Body of pancreas (tissue), 4 donors: ENCODE measurements around the gene SLC38A9. TPM values are rescaled to one million over a fixed set of nuclear protein-coding genes. Genes with fewer than 3 reads are reported as not detected.
"Not testable (repeated sequence)": the region's sequence is repeated elsewhere in the genome, so short reads cannot be mapped to it uniquely, and the experiment has no call there.

ENCODE experiments used
- ATAC-seq: fragments of 150-250 bp; one replicate; pipeline ENCODE4 v1.9.1; 2016
- DNase-seq, 4 donors: peaks; one replicate each; pipeline ENCODE4 v3.0.0-alpha.2; 2019
- H3K27ac ChIP-seq, 4 donors: fragments of 200-600 bp; sonication (generic); 1 replicate in 3 of 4; 2 replicates in 1 of 4; pipeline versions ENCODE4 v1.5.1 to v1.6.1; 2016 to 2019; ENCODE audit warnings: mild to moderate bottlenecking in 1 of 4, mixed read lengths in 1 of 4, moderate library complexity in 1 of 4
- H3K27me3 ChIP-seq, 2 donors: fragments of 200-600 bp; sonication (generic); one replicate each; pipeline ENCODE4 v1.6.0; 2016; ENCODE audit warnings: mild to moderate bottlenecking in 1 of 2
- H3K36me3 ChIP-seq, 2 donors: fragments of 200-600 bp; sonication (generic); replicated peaks in 1 of 2; 2 replicates each; pipeline ENCODE4 v1.5.1; 2016; ENCODE audit warnings: low read depth in 2 of 2; ENCODE audit not compliant: insufficient read depth in 1 of 2
- H3K4me1 ChIP-seq: fragments of 200-600 bp; sonication (generic); one replicate; pipeline ENCODE4 v1.6.0; 2016
- H3K4me3 ChIP-seq, 2 donors: fragments of 200-600 bp; sonication (generic); 1 replicate in 1 of 2; 2 replicates in 1 of 2; pipeline ENCODE4 v1.5.1; 2016 to 2019
- H3K9me3 ChIP-seq, 3 donors: fragments of 200-600 bp; sonication (generic); 1 replicate in 2 of 3; 2 replicates in 1 of 3; pipeline ENCODE4 v1.5.1; 2016
- POLR2A ChIP-seq, 3 donors: fragments of 450-650 bp; IDR thresholded peaks; one replicate each; pipeline ENCODE4 v1.6.1; 2016; ENCODE audit warnings: antibody characterized with exemption in 3 of 3, mild to moderate bottlenecking in 2 of 3
- WGBS, 2 donors: methylation state at CpG; one replicate each; pipeline ENCODE4 v1.1.5; 2017; 5-methylcytosine and 5-hydroxymethylcytosine counted together
- intact Hi-C: fragments of 100-400 bp; cut with DNase I; formaldehyde crosslinking; loops from one replicate; pipeline ENCODE4 v1.15.1; 2023
- total RNA-seq, 2 donors: library from RNA; depleted of rRNA; stranded (reverse); fragments of >200 nt; gene quantifications; one replicate each; pipeline ENCODE4 v1.1.0, GENCODE V29; 2016
- TF ChIP-seq, protein P1 (sequence below), 7 experiments: fragments of 450-650 bp in 4 of 7; fragments of 200-600 bp in 3 of 7; sonication (generic) in 3 of 7; IDR thresholded peaks; one replicate each; pipeline ENCODE4 v1.5.1; 2016 to 2019; ENCODE audit warnings: antibody characterized with exemption in 7 of 7

The SLC38A9 gene
- total RNA-seq, 2 donors from 2014 or later: 33.5 to 43.8 TPM

DNA sequence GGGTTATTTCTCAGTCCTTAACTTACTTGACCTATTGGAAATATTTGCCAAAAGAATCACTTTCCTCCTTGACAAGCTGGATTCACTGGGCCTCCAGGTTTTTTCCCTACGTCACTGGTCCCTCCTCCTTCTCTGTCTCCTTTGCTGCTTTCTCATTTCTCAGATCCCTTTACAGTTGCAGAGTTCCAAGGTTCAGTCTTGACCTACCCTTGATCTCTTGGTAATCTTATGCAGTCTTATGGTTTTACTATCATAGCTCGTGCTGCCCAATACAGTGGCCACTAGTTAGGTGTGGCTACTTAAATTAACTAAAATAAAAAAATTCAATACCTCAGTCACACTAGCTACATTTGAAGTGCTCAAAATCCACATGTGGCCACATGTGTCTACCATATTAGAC, 11.4 kb downstream of the SLC38A9 start:
- DNase-seq: no peak
- intact Hi-C loops: loop anchor here (10.0 kb wide), 1 partner anchor 356 kb away; no protein-coding TSS in a partner anchor
- Histone ChIP-seq H3K4me1 (no peaks in the 10 kb centered on the region), H3K4me3 (no peak overlapping the region), H3K27ac (no peak overlapping the region), H3K9me3 (no peaks in the 10 kb centered on the region), H3K36me3 (peaks cover 0 to 2% of the 10 kb centered on the region in 2 donors), H3K27me3 (no peaks in the 10 kb centered on the region)
- no peak for ATAC-seq
- WGBS, 2 donors: 84 to 95% methylated on average over 2 of the region's 2 CpGs
- no peak for TF ChIP-seq POLR2A (IDR thresholded peaks at IDR 0.05)
- TF ChIP-seq, protein P1, sequence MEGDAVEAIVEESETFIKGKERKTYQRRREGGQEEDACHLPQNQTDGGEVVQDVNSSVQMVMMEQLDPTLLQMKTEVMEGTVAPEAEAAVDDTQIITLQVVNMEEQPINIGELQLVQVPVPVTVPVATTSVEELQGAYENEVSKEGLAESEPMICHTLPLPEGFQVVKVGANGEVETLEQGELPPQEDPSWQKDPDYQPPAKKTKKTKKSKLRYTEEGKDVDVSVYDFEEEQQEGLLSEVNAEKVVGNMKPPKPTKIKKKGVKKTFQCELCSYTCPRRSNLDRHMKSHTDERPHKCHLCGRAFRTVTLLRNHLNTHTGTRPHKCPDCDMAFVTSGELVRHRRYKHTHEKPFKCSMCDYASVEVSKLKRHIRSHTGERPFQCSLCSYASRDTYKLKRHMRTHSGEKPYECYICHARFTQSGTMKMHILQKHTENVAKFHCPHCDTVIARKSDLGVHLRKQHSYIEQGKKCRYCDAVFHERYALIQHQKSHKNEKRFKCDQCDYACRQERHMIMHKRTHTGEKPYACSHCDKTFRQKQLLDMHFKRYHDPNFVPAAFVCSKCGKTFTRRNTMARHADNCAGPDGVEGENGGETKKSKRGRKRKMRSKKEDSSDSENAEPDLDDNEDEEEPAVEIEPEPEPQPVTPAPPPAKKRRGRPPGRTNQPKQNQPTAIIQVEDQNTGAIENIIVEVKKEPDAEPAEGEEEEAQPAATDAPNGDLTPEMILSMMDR (IDR thresholded peaks at IDR 0.05): no peak

DNA sequence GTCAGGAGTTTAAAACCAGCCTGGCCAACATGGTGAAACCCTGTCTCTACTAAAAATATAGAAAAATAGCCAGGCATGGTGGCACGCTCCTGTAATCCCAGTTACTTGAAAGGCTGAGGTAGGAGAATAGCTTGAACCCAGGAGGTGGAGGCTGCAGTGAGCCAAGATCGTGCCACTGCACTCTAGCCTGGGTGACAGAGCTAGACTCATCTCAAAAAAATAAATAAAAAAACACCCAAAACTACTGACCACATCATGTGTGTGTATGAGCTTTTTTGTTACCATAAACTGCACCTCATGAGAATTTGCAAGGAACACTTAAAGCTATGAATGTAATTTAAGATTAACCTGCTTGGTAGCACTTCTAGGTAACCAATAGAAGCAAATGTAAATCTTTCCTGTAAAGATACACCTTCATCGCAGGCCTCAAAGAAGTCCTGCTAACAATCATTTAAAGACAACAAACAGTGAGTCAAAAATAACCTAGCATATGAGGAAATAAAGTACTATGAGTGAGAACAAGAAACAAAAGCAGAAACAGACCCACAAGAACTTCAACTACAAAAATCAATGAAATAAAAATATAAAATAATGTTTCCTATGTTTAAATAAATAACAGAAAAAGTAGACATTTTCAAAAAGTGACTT, 13.0 kb downstream of the SLC38A9 start:
- Histone ChIP-seq H3K36me3 (peaks cover 0 to 3% of the 10 kb centered on the region in 2 donors), H3K27me3 (no peaks in the 10 kb centered on the region), H3K4me3 (no peak overlapping the region), H3K27ac (no peak overlapping the region), H3K4me1 (no peaks in the 10 kb centered on the region), H3K9me3 (no peaks in the 10 kb centered on the region)
- no peak for ATAC-seq
- intact Hi-C loops: loop anchor here (10.0 kb wide), 1 partner anchor 274 kb away; no protein-coding TSS in a partner anchor
- TF ChIP-seq, protein P1 (IDR thresholded peaks at IDR 0.05): no peak
- TF ChIP-seq POLR2A (IDR thresholded peaks at IDR 0.05): no peak
- WGBS, 2 donors: 70 to 74% methylated on average over 3 of the region's 3 CpGs
- no peak for DNase-seq

DNA sequence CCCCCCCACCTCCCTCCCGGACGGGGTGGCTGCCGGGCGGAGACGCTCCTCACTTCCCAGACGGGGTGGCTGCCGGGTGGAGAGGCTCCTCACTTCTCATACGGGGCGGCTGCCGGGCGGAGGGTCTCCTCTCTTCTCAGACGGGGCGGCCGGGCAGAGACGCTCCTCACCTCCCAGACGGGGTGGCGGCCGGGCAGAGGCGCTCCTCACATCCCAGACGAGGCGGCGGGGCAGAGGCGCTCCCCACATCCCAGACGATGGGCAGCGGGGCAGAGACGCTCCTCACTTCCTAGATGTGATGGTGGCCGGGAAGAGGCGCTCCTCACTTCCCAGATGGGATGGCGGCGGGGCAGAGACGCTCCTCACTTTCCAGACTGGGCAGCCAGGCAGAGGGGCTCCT, 15.4 kb downstream of the SLC38A9 start:
- ATAC-seq, H3K4me1 ChIP-seq, H3K9me3 ChIP-seq, H3K27me3 ChIP-seq, H3K27ac ChIP-seq, H3K36me3 ChIP-seq, H3K4me3 ChIP-seq, DNase-seq: not testable (repeated sequence)
- 93 to 100% methylated on average over 2 to 5 of the region's 31 CpGs for WGBS, 2 donors
- intact Hi-C loops: loop anchor here (10.0 kb wide), 1 partner anchor 272 kb away; no protein-coding TSS in a partner anchor

DNA sequence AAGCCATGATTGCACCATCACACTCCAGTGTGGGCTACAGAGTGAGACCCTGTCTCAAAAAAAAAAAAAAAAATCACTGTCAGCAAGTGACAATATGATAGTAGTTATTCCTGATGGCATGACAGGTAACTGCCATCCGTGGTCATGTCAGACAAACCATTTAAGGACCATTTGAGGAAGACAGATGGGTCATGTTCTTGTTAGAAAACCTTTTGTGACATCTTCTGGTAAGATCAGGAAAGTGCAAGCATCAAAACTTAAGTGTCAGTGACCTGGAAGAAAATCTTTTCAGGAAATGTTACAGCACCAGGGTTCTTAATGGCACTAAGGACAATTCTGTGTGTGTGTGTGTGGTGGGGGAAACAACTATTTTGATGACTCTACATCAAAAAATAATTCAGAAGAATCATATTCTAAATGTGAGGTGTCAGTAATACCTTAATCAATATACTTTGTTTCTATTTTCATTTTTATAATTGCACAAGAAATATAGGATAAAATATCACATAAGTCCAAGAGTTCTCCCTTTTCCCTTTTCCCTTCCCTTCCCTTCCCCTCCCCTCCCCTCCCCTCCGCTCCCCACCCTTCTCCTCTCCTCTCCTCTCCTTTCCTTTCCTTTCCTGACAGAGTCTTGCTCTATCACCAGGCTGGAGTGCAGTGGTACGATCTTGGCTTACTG, 17.8 kb downstream of the SLC38A9 start:
- H3K27ac ChIP-seq: no peak overlapping the region
- no peak overlapping the region for H3K4me3 ChIP-seq
- intact Hi-C loops: loop anchor here (10.0 kb wide), 1 partner anchor 269 kb away; no protein-coding TSS in a partner anchor
- no peaks in the 10 kb centered on the region for H3K9me3 ChIP-seq
- peaks cover 14% of the 10 kb centered on the region for H3K4me1 ChIP-seq
- no peaks in the 10 kb centered on the region for H3K27me3 ChIP-seq
- WGBS, 2 donors: 84 to 90% methylated on average over 3 of the region's 3 CpGs
- TF ChIP-seq, protein P1 (IDR thresholded peaks at IDR 0.05): peak in 5 of 7 experiments; percentile 5 to 36 (median 27)
- TF ChIP-seq POLR2A (IDR thresholded peaks at IDR 0.05): no peak
- ATAC-seq: no peak
- H3K36me3 ChIP-seq: peaks cover 0 to 2% of the 10 kb centered on the region in 2 donors
- no peak for DNase-seq

DNA sequence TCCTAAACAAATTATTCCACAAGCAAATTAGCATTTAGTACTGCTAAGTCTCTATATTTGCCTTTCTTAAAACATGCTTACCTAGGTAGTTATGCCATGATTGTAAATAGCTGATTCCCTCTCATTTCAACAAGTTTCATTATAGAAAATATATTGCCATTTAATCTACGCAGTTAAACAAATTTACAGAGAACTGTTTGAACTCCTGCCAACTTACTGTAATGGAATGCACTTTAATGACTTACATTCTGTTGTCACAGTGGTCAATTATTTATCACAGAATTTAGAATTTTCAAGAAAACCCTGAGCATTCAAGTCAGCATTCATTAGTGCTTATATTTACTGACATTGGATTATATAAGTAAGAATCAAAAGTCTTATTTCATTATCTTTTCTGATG, 19.6 kb downstream of the SLC38A9 start:
- ATAC-seq (no peak), DNase-seq (no peak)
- H3K4me3 ChIP-seq: no peak overlapping the region
- no peaks in the 10 kb centered on the region for H3K9me3 ChIP-seq
- H3K27ac ChIP-seq: no peak overlapping the region
- peaks cover 14% of the 10 kb centered on the region for H3K4me1 ChIP-seq
- intact Hi-C loops: loop anchor here (10.0 kb wide), 1 partner anchor 268 kb away; no protein-coding TSS in a partner anchor
- 11 to 21% methylated on average over 1 of the region's 1 CpG for WGBS, 2 donors
- peaks cover 0 to 2% of the 10 kb centered on the region in 2 donors for H3K36me3 ChIP-seq
- TF ChIP-seq POLR2A (IDR thresholded peaks at IDR 0.05): no peak
- TF ChIP-seq, protein P1 (IDR thresholded peaks at IDR 0.05): no peak
- H3K27me3 ChIP-seq: no peaks in the 10 kb centered on the region
